Naive B cell (primary cell): ENCODE results near the gene TTPAL. TPM values are rescaled to one million over a fixed set of nuclear protein-coding genes. Genes with fewer than 3 reads are reported as not detected.
A peak's percentile ranks its signal among the peaks of the same experiment; 100 is the strongest.

Source experiments
- ATAC-seq, 2 donors: fragments of 150-1000 bp; cut with Tn5 transposase; 2 replicates each; pipeline ENCODE4 v1.10.0; 2021; ENCODE audit warnings: low read depth in 2 of 2, mild to moderate bottlenecking in 2 of 2, moderate library complexity in 2 of 2
- DNase-seq: peaks from one replicate; pipeline ENCODE4 v3.0.0; 2022
- H3K27ac Mint-ChIP-seq, 6 donors: one replicate each; pipeline ENCODE4 v1.8.0; 2020 to 2022; ENCODE audit warnings: mild to moderate bottlenecking in 6 of 6, mixed read lengths in 6 of 6, moderate library complexity in 5 of 6, inconsistent platforms in 2 of 6
- H3K27me3 Mint-ChIP-seq, 3 donors: one replicate each; pipeline ENCODE4 v1.8.0; 2021 to 2022; ENCODE audit warnings: mixed read lengths in 3 of 3, mild to moderate bottlenecking in 1 of 3
- H3K36me3 Mint-ChIP-seq, 2 donors: one replicate each; pipeline ENCODE4 v1.8.0; 2020 to 2022; ENCODE audit warnings: mixed read lengths in 2 of 2, inconsistent platforms in 1 of 2, mild to moderate bottlenecking in 1 of 2
- H3K4me1 Mint-ChIP-seq, 3 donors: one replicate each; pipeline ENCODE4 v1.8.0; 2020 to 2022; ENCODE audit warnings: mixed read lengths in 3 of 3, inconsistent platforms in 1 of 3, mild to moderate bottlenecking in 1 of 3, moderate library complexity in 1 of 3
- H3K4me3 Mint-ChIP-seq, 8 donors: one replicate each; pipeline ENCODE4 v1.8.0; 2020 to 2022; ENCODE audit warnings: mild to moderate bottlenecking in 8 of 8, mixed read lengths in 8 of 8, moderate library complexity in 8 of 8, inconsistent platforms in 2 of 8
- H3K9me3 Mint-ChIP-seq, 7 donors: one replicate each; pipeline ENCODE4 v1.8.0; 2020 to 2022; ENCODE audit warnings: mixed read lengths in 7 of 7, mild to moderate bottlenecking in 5 of 7, inconsistent platforms in 2 of 7, moderate library complexity in 1 of 7
- polyA plus RNA-seq, 6 donors: library from polyadenylated mRNA; unstranded; fragments of 300-500 nt; fragmentation: Illumina TruSeq; gene quantifications; one replicate each; pipeline ENCODE4 v1.2.3, GENCODE V29; 2021; ENCODE audit warnings: low read depth in 6 of 6

The TTPAL gene
- 10 to 100 TPM in 5 of 6 donors, 1 to 10 TPM in 1; 4.2 to 16.3 (median 13.0) TPM for polyA plus RNA-seq

DNA sequence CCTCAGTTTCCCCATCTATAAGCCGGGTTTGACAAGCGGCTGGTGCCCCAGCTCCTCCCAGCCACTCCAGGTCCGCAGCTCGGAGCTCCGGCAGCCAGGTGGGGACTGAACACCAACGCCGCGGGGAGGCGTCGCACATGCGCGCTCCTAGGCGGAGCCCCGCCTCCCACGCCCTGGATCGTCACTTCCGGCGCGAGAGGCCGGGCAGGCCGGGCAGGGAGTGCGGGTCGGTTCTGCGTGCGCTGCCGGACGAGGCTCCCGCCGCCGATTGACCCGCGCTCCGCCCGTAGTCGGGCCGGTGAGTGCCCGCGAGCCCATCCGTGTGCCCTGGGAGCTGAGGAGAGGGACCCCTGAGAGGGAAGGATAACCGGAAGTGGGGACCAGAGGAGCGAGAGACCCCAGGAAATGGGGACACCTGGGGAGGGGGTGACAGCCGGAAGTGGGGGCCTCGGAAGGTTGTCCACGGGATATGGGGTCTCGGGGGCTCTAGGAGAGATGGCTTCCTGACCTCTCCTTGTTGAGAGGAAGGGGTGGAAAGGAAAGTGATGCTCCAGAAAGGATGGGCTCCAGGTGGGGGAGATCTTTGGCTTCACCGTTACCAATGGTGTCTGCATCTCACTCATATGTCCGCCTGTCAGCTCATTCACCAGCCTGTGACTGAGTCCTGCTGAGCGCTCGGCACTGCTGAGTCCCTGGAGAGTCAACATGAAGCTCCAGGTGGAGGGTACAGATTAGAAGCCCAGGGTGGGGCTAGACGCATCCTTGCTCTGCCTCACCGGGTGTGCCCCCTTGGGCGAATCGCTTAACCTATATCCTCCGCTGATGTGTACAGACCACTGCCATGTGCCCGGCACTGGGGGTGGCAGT, at the start of gene TTPAL:
Gene TTPAL (plus strand): TSS at position 181 of the 867 bp plus-strand sequence. CDS start 4,126 bp downstream, outside the sequence.
- Mint-ChIP-seq H3K4me1 (peaks cover 31 to 48% (median 37%) of the 10 kb centered on the region in 3 donors), H3K9me3 (no peaks in the 10 kb centered on the region), H3K27me3 (peaks cover 0 to 4% (median 0%) of the 10 kb centered on the region in 3 donors), H3K27ac (peak within 1 kb of the TSS; percentile 97 to 99 (median 98)), H3K36me3 (no peaks in the 10 kb centered on the region), H3K4me3 (peak within 1 kb of the TSS; percentile 91 to 99 (median 95))
- peak; percentile 90 for DNase-seq
- ATAC-seq: peak; percentile 89 to 93

GRCh38 chr20:44425923-44426322, 49.8 kb upstream of the TTPAL start:
- no peak overlapping the region for H3K4me3 Mint-ChIP-seq
- H3K27ac Mint-ChIP-seq: no peak overlapping the region
- no peak for DNase-seq
- no peaks in the 10 kb centered on the region for H3K9me3 Mint-ChIP-seq
- no peaks in the 10 kb centered on the region for H3K36me3 Mint-ChIP-seq
- peaks cover 19 to 25% (median 22%) of the 10 kb centered on the region in 3 donors for H3K27me3 Mint-ChIP-seq
- H3K4me1 Mint-ChIP-seq: no peaks in the 10 kb centered on the region
- no peak for ATAC-seq

DNA sequence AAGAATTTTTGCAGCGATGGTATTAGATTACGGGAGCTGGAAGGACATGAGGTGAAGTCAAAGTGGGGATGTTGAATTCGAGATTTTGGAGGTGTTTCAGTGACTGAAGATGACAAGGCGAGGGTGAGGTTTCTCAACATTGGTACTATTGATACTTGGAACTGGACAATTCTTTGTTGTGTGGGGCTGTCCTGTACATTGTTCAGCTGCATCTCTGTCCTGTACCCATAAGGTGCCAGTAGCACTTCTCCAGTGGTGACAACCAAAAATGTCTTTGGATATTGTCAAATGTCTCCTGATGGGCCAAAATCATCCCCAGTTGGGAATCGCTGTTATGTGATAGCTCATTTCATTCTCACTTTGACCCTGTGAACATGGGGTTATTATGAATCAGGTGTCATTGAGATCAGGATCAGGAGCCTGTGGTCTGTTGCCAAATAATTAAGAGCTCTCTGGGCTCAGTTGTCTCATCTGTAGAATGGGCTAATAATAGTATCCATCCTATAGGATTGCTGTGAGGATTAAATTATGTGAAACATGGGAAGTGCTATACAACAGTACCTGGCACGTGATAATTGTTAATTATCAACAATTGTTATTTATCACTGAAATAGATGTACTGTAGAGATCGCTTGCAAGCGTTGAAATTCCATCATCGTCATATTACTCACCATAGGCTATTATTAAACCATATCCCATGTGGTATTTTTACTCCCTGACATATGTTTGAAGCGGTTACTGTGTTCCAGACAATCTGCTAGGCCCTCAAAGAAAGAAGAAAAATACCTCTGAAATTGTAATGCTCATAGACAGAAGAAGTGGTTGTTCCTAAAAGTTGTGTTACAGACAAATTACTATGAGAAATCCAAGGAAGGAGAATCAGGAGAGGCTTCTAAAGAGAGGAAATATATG, 48.5 kb upstream of the TTPAL start:
- Mint-ChIP-seq H3K27me3 (peaks cover 10 to 26% (median 24%) of the 10 kb centered on the region in 3 donors), H3K4me1 (no peaks in the 10 kb centered on the region), H3K9me3 (no peaks in the 10 kb centered on the region), H3K36me3 (no peaks in the 10 kb centered on the region), H3K4me3 (no peak overlapping the region), H3K27ac (no peak overlapping the region)
- ATAC-seq: no peak
- no peak for DNase-seq

GRCh38 chr20:44427804-44428173, 47.9 kb upstream of the TTPAL start:
- ATAC-seq: no peak
- Mint-ChIP-seq H3K4me3 (no peak overlapping the region), H3K27ac (no peak overlapping the region), H3K27me3 (peaks cover 9 to 33% (median 28%) of the 10 kb centered on the region in 3 donors), H3K36me3 (no peaks in the 10 kb centered on the region), H3K4me1 (no peaks in the 10 kb centered on the region), H3K9me3 (no peaks in the 10 kb centered on the region)
- no peak for DNase-seq

- H3K36me3 Mint-ChIP-seq: no peaks in the 10 kb centered on the region
- H3K4me3 Mint-ChIP-seq: peak overlapping the region in 1 of 8 donors; percentile 80
- no peaks in the 10 kb centered on the region for H3K4me1 Mint-ChIP-seq
- ATAC-seq (no peak), DNase-seq (no peak)
- peak overlapping the region in 1 of 6 donors; percentile 15 for H3K27ac Mint-ChIP-seq
- H3K27me3 Mint-ChIP-seq: peaks cover 9 to 36% (median 31%) of the 10 kb centered on the region in 3 donors
- H3K9me3 Mint-ChIP-seq: no peaks in the 10 kb centered on the region
These were observed 47.3 kb upstream of the TTPAL start for GRCh38 chr20:44428174-44429016.

- Mint-ChIP-seq H3K27ac (no peak overlapping the region), H3K36me3 (no peaks in the 10 kb centered on the region), H3K4me3 (no peak overlapping the region), H3K4me1 (no peaks in the 10 kb centered on the region), H3K27me3 (peaks cover 9 to 31% (median 27%) of the 10 kb centered on the region in 3 donors), H3K9me3 (no peaks in the 10 kb centered on the region)
- no peak for DNase-seq
- no peak for ATAC-seq
These were observed 46.7 kb upstream of the TTPAL start for GRCh38 chr20:44429017-44429339.

DNA sequence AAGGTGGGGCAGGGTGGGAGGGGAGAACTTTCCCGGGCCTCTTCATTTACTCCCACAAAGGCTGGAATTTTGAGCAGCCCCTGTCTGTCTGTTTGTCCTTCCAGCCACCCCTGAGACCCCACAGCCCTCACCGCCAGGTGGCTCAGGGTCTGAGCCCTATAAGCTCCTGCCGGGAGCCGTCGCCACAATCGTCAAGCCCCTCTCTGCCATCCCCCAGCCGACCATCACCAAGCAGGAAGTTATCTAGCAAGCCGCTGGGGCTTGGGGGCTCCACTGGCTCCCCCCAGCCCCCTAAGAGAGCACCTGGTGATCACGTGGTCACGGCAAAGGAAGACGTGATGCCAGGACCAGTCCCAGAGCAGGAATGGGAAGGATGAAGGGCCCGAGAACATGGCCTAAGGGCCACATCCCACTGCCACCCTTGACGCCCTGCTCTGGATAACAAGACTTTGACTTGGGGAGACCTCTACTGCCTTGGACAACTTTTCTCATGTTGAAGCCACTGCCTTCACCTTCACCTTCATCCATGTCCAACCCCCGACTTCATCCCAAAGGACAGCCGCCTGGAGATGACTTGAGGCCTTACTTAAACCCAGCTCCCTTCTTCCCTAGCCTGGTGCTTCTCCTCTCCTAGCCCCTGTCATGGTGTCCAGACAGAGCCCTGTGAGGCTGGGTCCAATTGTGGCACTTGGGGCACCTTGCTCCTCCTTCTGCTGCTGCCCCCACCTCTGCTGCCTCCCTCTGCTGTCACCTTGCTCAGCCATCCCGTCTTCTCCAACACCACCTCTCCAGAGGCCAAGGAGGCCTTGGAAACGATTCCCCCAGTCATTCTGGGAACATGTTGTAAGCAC, 46.0 kb upstream of the TTPAL start:
- H3K4me1 Mint-ChIP-seq: no peaks in the 10 kb centered on the region
- H3K4me3 Mint-ChIP-seq: no peak overlapping the region
- H3K27me3 Mint-ChIP-seq: peaks cover 9 to 30% (median 26%) of the 10 kb centered on the region in 3 donors
- no peaks in the 10 kb centered on the region for H3K36me3 Mint-ChIP-seq
- DNase-seq (no peak), ATAC-seq (no peak)
- no peak overlapping the region for H3K27ac Mint-ChIP-seq
- no peaks in the 10 kb centered on the region for H3K9me3 Mint-ChIP-seq

DNA sequence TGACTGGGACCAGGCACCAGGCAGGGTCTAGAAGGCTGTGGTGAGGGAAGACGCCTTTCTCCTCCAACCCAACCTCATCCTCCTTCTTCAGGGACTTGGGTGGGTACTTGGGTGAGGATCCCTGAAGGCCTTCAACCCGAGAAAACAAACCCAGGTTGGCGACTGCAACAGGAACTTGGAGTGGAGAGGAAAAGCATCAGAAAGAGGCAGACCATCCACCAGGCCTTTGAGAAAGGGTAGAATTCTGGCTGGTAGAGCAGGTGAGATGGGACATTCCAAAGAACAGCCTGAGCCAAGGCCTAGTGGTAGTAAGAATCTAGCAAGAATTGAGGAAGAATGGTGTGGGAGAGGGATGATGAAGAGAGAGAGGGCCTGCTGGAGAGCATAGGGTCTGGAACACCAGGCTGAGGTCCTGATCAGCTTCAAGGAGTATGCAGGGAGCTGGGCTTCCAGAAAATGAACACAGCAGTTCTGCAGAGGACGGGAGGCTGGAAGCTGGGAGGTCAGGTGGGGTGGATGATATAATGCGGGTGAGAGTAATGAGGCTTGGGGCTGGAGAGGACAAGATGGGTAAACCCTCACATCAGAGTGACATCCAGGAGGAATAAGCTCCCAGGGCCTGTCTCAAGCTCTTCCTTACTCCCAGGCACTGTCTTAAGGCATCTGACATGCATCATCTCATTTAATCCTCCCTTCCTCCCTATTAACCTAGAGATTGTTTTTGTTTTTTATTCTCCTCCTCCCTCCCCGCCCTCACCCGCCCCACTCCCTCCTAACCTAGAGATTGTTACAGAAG, 45.2 kb upstream of the TTPAL start:
- Mint-ChIP-seq H3K9me3 (no peaks in the 10 kb centered on the region), H3K27ac (peak overlapping the region in 1 of 6 donors; percentile 76), H3K36me3 (no peaks in the 10 kb centered on the region), H3K4me1 (peaks cover 0 to under 1% (median 0%) of the 10 kb centered on the region in 3 donors), H3K4me3 (no peak overlapping the region), H3K27me3 (peaks cover 9 to 30% (median 26%) of the 10 kb centered on the region in 3 donors)
- ATAC-seq (no peak), DNase-seq (no peak)

DNA sequence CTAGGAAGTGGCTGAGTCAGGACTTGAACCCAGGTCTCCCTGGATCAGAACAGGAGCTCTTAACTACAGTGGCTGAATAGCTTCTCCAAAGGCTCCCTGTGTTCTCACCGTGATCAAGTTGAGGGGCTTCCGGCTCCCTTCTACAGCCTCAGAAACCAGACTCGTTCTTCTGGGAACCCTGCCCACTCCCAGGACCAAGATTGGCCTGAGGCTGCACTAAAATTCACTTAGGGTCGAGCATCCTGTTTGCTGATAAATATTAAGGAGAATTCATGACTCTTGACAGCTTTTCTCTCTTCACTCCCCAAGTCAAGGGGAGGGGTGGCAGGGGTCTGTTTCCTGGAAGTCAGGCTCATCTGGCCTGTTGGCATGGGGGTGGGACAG, 44.6 kb upstream of the TTPAL start:
- peaks cover 9 to 30% (median 26%) of the 10 kb centered on the region in 3 donors for H3K27me3 Mint-ChIP-seq
- no peaks in the 10 kb centered on the region for H3K36me3 Mint-ChIP-seq
- H3K4me3 Mint-ChIP-seq: no peak overlapping the region
- H3K4me1 Mint-ChIP-seq: peaks cover 0 to 4% (median 0%) of the 10 kb centered on the region in 3 donors
- no peak for ATAC-seq
- DNase-seq: no peak
- no peaks in the 10 kb centered on the region for H3K9me3 Mint-ChIP-seq
- no peak overlapping the region for H3K27ac Mint-ChIP-seq

DNA sequence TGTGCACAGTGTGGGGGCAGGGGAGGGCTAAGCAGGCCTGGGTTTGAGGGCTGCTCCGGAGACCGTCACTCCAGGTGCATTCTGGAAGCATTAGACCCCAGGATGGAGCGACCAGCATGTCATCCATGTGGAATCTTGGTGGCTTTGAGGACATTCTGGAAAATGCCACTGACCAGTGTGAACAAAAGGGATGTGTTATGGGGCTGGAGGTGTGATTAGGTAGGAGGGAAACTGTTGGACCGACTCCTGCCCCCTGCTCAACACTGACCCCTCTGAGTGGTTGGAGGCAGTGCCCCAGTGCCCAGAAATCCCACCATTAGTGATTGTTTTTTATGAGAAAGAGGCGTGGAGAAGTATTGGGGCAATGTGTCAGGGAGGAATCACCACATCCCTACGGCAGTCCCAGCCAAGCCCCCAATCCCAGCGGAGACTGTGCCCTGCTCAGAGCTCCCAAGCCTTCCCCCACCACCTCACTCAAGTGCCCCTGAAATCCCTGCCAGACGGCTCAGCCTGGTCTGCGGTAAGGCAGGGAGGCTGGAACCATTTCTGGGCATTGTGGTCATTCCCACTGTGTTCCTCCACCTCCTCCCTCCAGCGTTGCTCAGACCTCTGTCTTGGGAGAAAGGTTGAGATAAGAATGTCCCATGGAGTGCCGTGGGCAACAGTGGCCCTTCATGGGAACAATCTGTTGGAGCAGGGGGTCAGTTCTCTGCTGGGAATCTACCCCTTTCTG, 44.0 kb upstream of the TTPAL start:
- no peak for ATAC-seq
- Mint-ChIP-seq H3K4me1 (peaks cover 0 to 4% (median 2%) of the 10 kb centered on the region in 3 donors), H3K9me3 (no peaks in the 10 kb centered on the region)

More for the DNA sequence above, 44.0 kb upstream of the TTPAL start:
- Mint-ChIP-seq H3K27ac (peak overlapping the region in 1 of 6 donors; percentile 47), H3K27me3 (peaks cover 9 to 30% (median 26%) of the 10 kb centered on the region in 3 donors), H3K36me3 (no peaks in the 10 kb centered on the region), H3K4me3 (no peak overlapping the region)
- no peak for DNase-seq
